ENCODE measurements around the gene PLTP. TPM values are rescaled to one million over a fixed set of nuclear protein-coding genes. Genes with fewer than 3 reads are reported as not detected.

The PLTP gene
- polyA plus RNA-seq, 1 donor from 2014 or later = 7.0 TPM

- Histone ChIP-seq H3K27me3 (ENCODE audit: insufficient read depth, low read depth, low read length) (no peaks in the 10 kb centered on the region), H3K36me3 (ENCODE audit: insufficient read depth, low read length) (peaks cover 16% of the 10 kb centered on the region), H3F3A (ENCODE audit: insufficient read depth, low read length, poor library complexity, severe bottlenecking) (no peaks in the 10 kb centered on the region), H3K4me3 (ENCODE audit: low read length) (no peak overlapping the region), H3K4me2 (ENCODE audit: low read length) (no peak overlapping the region), H3K27ac (ENCODE audit: low read length) (no peak overlapping the region), H3K9me2 (ENCODE audit: insufficient read depth, low read length) (no peaks in the 10 kb centered on the region), H4K20me1 (ENCODE audit: insufficient read depth) (no peaks in the 10 kb centered on the region), H2AFZ (ENCODE audit: low read depth, low read length) (no peak overlapping the region), H3K79me2 (replicated peaks; ENCODE audit: insufficient read depth, low read length) (no peaks in the 10 kb centered on the region), H3K9me3 (ENCODE audit: low read length) (no peaks in the 10 kb centered on the region), H3K9ac (ENCODE audit: low read length) (no peak overlapping the region)
- no peak for TF ChIP-seq TAF1 (IDR thresholded peaks at IDR 0.05; ENCODE audit: low read depth)
- no peak for TF ChIP-seq RAD21 (conservative IDR thresholded peaks at IDR 0.05)
- TF ChIP-seq SMC3 (conservative IDR thresholded peaks at IDR 0.05; ENCODE audit: poor library complexity) = no peak
These were observed 37.8 kb upstream of the PLTP start for GRCh38 chr20:45949542-45950329.

GRCh38 chr20:45948742-45949541, 37.0 kb upstream of the PLTP start:
- no peak overlapping the region for H3K27ac ChIP-seq (ENCODE audit: low read length)
- H3K36me3 ChIP-seq (ENCODE audit: insufficient read depth, low read length) = peaks cover 16% of the 10 kb centered on the region
- no peaks in the 10 kb centered on the region for H3K9me3 ChIP-seq (ENCODE audit: low read length)
- no peaks in the 10 kb centered on the region for H3F3A ChIP-seq (ENCODE audit: insufficient read depth, low read length, poor library complexity, severe bottlenecking)
- no peaks in the 10 kb centered on the region for H3K79me2 ChIP-seq (replicated peaks; ENCODE audit: insufficient read depth, low read length)
- no peak overlapping the region for H3K9ac ChIP-seq (ENCODE audit: low read length)
- no peak overlapping the region for H3K4me2 ChIP-seq (ENCODE audit: low read length)
- no peaks in the 10 kb centered on the region for H3K27me3 ChIP-seq (ENCODE audit: insufficient read depth, low read depth, low read length)
- no peaks in the 10 kb centered on the region for H3K9me2 ChIP-seq (ENCODE audit: insufficient read depth, low read length)
- TF ChIP-seq MXI1 (conservative IDR thresholded peaks at IDR 0.05; ENCODE audit: poor library complexity, severe bottlenecking) = no peak
- no peak for TF ChIP-seq SMC3 (conservative IDR thresholded peaks at IDR 0.05; ENCODE audit: poor library complexity)
- no peak for TF ChIP-seq EP300 (conservative IDR thresholded peaks at IDR 0.05; ENCODE audit: poor library complexity, severe bottlenecking)
- no peak for TF ChIP-seq CTCF (IDR thresholded peaks at IDR 0.05; ENCODE audit: poor library complexity, severe bottlenecking)
- no peak for TF ChIP-seq EZH2 (IDR thresholded peaks at IDR 0.05; ENCODE audit: borderline replicate concordance, insufficient read depth, low read length, poor library complexity, severe bottlenecking)
- no peak for TF ChIP-seq REST (IDR thresholded peaks at IDR 0.05; ENCODE audit: borderline replicate concordance)
- TF ChIP-seq TAF1 (IDR thresholded peaks at IDR 0.05; ENCODE audit: low read depth) = no peak
- TF ChIP-seq RAD21 (conservative IDR thresholded peaks at IDR 0.05) = no peak
- TF ChIP-seq POLR2AphosphoS5 (IDR thresholded peaks at IDR 0.05) = no peak
- no peak overlapping the region for H3K4me3 ChIP-seq (ENCODE audit: low read length)
- H2AFZ ChIP-seq (ENCODE audit: low read depth, low read length) = no peak overlapping the region
- H4K20me1 ChIP-seq (ENCODE audit: insufficient read depth) = no peaks in the 10 kb centered on the region

All from neural cell (in vitro differentiated cells).